Stimulated activated CD4-positive, alpha-beta T cell treated with anti-CD3 and anti-CD28 coated beads, Interleukin-15, amount 100 ng/mL, for 24 hours (primary cell): Measurements from ENCODE around the gene DGKB.

Experiments
- DNase-seq: peaks from one replicate; pipeline ENCODE4 v3.0.0-alpha.2; 2020

Gene DGKB

DNA sequence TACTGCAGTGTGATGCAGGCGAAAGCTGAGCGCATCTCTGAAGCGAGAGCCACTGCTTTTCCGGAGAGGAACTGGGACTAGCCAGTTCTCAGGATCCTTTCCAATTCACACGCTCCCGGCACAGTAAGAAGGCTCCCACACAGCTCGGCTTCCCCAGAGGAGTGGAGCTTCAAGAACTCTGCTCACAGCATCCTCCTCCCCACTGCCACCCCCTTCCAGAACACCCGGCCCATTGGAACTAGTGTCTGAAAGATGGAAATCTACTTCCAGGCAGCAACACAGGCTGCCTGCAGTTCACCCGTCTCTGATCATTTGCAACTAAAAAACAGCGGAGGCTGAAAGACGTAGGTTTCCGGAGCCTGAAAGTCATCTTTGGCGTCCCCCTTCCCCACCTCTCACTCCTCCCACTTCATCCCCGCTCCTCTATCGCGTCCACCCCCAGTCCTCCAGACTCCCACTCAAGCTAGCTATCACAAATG is at the start of gene DGKB:
TSS of gene DGKB (minus strand) at position 163 of the 479 bp plus-strand sequence.
- no peak for DNase-seq

DNA sequence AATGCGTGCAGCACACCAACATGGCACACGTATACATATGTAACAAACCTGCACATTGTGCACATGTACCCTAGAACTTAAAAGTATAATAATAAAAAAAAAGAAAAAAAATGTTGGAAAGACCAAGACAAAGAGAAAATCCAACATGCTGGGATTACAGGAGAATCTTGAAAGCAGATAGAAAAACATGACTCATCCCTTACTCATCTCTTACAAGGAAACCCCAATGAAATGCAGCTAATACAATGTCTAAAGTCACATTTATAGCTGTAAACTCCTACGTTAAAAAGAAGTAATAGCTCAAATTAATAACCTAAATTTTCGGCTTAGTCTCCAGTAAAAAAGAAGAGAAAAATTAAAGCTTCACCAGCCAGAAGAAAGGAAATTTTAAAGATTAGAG is 47.5 kb upstream of the DGKB start:
- DNase-seq, result no peak

GRCh38 chr7:14938181-14938580 is 35.6 kb upstream of the DGKB start:
- no peak for DNase-seq

- DNase-seq, result no peak
Observed at GRCh38 chr7:14937581-14937980, 35.0 kb upstream of the DGKB start.

GRCh38 chr7:14936554-14936953 is 34.0 kb upstream of the DGKB start:
- DNase-seq, result no peak

GRCh38 chr7:14934839-14935238 is 32.3 kb upstream of the DGKB start:
- DNase-seq, result no peak

- DNase-seq, result no peak
Observed at GRCh38 chr7:14931511-14932215, 29.1 kb upstream of the DGKB start.

GRCh38 chr7:14924398-14924797 is 21.8 kb upstream of the DGKB start:
- no peak for DNase-seq

GRCh38 chr7:14911077-14911476 is 8.5 kb upstream of the DGKB start:
- no peak for DNase-seq

- no peak for DNase-seq
Observed at GRCh38 chr7:14908697-14909096, 6.1 kb upstream of the DGKB start.

DNA sequence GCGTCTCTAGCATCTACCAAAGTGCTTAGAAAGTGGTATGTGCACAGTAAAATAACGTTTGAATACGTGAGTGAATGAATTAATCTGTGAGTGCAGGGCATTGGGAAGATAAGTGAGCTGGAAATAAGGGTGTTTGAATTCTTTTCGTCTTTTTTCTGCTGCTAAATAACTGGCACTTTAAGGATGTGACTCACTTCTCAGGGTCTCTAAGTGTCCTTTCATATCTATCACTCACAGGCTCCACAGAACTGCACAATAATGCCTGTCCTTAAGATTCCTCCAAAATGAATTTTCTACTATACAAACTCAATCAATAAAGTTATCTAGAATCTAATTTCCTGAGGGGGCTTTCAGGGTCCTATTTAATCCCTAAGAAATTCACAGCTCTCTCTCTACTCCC is 3.2 kb upstream of the DGKB start:
- no peak for DNase-seq

GRCh38 chr7:14900051-14900450 is 2.5 kb downstream of the DGKB start:
- DNase-seq, result no peak

DNA sequence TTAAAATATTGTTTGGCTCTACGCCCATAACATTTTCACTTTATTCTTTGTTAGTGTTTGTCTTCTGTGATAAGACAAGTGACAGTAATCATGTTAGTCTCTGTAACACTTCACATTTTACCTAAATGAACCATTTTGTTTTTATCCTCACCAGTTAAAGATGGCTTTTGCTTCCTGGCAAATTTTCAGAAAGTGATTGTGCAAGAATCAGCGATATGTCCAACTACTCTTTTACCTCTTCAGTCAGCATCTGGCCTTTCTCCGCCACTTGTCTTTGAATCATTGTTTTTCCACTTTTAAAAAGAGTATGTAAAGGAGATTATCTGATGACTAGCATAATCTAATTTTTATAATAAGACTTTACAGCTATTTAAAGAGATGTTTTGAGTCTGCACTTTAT is 3.5 kb downstream of the DGKB start:
- DNase-seq, result no peak

GRCh38 chr7:14896461-14896860 is 6.1 kb downstream of the DGKB start:
- no peak for DNase-seq

DNA sequence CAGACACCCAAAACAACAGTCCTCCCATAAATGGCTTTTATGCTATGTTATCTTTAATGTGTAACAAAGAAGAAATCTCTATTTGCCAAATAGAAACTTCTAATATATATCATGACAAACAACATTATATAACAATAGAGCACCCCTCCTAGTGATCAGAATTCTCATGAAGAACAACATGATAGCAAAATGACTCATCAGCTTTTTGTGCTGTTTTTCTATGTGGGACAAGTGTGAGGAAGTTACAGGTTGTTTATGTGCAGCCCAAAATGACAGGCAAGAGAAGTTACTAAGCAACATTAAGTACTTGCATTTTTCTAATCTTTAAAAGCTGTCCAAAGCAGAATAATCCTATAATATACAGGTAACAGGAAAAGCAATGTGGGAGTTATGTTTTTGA is 7.7 kb downstream of the DGKB start:
- no peak for DNase-seq

GRCh38 chr7:14892961-14893360 is 9.6 kb downstream of the DGKB start:
- DNase-seq, result no peak

DNA sequence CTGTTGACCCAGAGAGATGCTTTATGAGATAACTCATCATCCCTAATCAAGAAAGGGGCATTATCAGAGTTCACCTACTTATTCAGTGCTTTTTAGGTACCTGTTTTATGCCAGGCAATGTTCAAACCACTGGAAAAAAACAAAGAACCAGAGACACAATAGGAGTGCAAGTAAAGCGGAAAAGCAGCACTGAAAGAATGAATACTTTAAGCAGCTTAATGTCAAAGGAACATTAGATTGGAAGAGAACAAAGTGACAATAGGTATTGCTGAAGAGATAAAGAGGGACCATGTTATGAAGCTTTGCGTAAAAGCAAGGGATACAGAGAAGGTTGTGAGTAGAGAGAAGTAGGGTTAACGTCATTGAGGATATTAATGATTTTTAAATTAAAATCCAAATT is 11.3 kb downstream of the DGKB start:
- no peak for DNase-seq

DNA sequence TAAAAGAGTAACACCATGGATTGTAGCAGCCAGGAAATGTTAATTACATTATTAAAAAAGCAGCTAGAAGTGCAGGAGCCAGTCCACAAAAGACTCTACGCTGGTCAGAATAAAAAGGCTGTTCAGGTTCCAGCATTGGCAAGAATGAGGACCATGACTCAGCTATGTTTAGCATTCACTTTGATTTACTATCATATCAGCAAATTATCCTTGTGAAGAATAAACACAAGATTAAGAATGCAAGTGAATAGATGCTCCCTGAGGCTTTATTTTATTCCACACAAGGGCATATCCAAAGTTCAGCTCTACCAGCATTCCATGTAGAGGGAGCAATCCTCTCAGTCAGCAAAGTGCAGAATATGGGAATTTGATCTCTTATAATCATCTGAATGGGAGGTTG is 13.6 kb downstream of the DGKB start:
- DNase-seq, result no peak

DNA sequence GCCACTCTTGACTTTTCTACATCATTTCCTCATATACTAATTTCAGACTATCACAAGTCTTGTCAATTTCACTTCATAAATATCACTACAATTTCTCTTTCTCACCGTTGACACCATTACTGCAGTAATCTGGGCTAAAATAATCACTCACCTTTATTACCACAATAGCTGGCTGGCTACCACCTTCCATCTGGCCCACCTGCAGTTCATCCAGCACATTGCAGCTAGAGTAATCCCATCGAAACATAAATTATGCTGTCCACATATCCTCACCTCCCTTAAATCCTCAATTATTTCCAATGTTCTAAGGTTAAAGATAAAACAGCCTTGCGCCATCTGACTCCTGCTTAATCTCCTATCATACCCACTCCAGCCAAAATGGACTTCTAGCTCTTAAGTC is 16.0 kb downstream of the DGKB start:
- no peak for DNase-seq

GRCh38 chr7:14875941-14876587 is 26.5 kb downstream of the DGKB start:
- DNase-seq, result no peak

GRCh38 chr7:14871880-14872279 is 30.7 kb downstream of the DGKB start:
- no peak for DNase-seq

- DNase-seq, result no peak
Observed at GRCh38 chr7:14870394-14870793, 32.2 kb downstream of the DGKB start.

DNA sequence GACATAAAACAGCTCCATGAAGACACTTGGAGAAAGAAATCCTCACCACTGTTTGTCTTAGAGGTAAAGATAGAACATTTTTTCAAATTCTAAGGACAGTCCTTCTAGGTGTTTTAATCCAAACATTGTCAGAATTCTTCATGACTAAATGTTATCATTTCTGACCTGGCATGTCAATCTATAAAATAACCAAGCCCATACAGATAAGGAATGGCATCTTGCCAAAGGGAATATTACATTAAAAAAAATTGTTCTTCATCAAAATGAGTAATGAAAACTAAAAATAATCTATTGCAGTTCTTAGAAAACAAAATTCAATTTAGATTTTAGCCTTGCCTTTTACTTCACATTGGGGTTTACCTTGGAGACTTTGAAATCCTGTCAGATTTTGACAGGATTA is 33.6 kb downstream of the DGKB start:
- no peak for DNase-seq

- no peak for DNase-seq
Observed at GRCh38 chr7:14861456-14861855, 41.1 kb downstream of the DGKB start.

DNA sequence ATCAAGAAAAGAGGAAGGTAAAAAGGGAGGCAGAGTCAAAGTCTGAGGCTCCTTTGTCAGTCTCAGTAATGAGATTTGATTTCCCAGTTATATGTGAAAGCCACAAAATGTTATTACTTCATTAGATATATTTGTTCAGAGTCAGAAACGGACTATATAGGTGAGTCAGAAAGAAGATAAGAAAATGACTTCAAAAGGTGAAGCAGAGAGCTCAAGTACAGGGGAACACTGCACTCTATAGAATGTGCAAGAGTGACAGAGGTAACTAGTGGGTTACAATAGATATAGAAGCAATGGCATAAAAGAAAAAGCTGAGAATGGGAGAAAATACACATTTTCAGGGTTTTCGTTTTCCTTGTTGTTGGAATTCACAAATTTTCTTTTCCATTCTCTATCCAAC is 43.3 kb downstream of the DGKB start:
- DNase-seq, result no peak
